ENCODE measurements around the gene OR4D9. TPM values are rescaled to one million over a fixed set of nuclear protein-coding genes. Genes with fewer than 3 reads are reported as not detected.

OR4D9 gene
- total and polyA plus RNA-seq, 10 of the 15 experiments (the other 5 are each of a cell fraction or from before 2014, with no cell fraction given) = not detected

GRCh38 chr11:59552844-59553243, 41.5 kb downstream of the OR4D9 start (continued):
- TF ChIP-seq SKIL (IDR thresholded peaks at IDR 0.05; ENCODE audit: low read depth, poor library complexity, severe bottlenecking) = no peak
- TF ChIP-seq USF2 (IDR thresholded peaks at IDR 0.05; ENCODE audit: borderline replicate concordance, low read depth, low read length) = no peak
- TF ChIP-seq TBL1XR1 (IDR thresholded peaks at IDR 0.05; ENCODE audit: low read depth, low read length) = no peak
- TF ChIP-seq NFXL1 (IDR thresholded peaks at IDR 0.05; ENCODE audit: borderline replicate concordance) = no peak

- ChIA-PET SMC1A (ENCODE audit: uncharacterized antibody, unreplicated experiment) (interaction anchor here (1.0 kb wide), 2 partner anchors 13 to 16 kb away, joined by 3 read pairs; no protein-coding TSS in a partner anchor), RAD21 (ENCODE audit: unreplicated experiment) (no interaction called here), CTCF (no interaction called here), POLR2A (no interaction called here)
- TF ChIP-seq MTA3 (IDR thresholded peaks at IDR 0.05; ENCODE audit: borderline replicate concordance, low read length) (no peak), TAF1 (IDR thresholded peaks at IDR 0.05; ENCODE audit: borderline replicate concordance, low read depth, low read length) (no peak), BCL11A (IDR thresholded peaks at IDR 0.05; ENCODE audit: low read depth, low read length) (no peak), MYB (IDR thresholded peaks at IDR 0.05; ENCODE audit: borderline replicate concordance, low read depth, low read length) (no peak), SMAD5 (IDR thresholded peaks at IDR 0.05; ENCODE audit: low read depth) (no peak), ASH2L (IDR thresholded peaks at IDR 0.05; ENCODE audit: borderline replicate concordance, low read depth) (no peak), PRDM15 (CRISPR knock-in tag; IDR thresholded peaks at IDR 0.05) (no peak), HCFC1 (IDR thresholded peaks at IDR 0.05; ENCODE audit: low read length) (no peak), JUND (IDR thresholded peaks at IDR 0.05; ENCODE audit: low read depth, low read length) (no peak), RAD21 (IDR thresholded peaks at IDR 0.05; ENCODE audit: insufficient read depth, low read depth, low read length) (no peak)
- DNase-seq (ENCODE audit: low read depth, low spot score) = no peak
- no TSS peak for BruUV-seq (replicated peaks)
- no peak for ATAC-seq
- Histone ChIP-seq H3K79me2 (ENCODE audit: control insufficient read depth, insufficient read depth, low read length) (no peaks in the 10 kb centered on the region), H3K4me3 (no peak overlapping the region), H3K27ac (ENCODE audit: control insufficient read depth, insufficient read depth) (no peak overlapping the region), H3K9me3 (replicated peaks; ENCODE audit: control insufficient read depth, insufficient read depth, low read length) (no peaks in the 10 kb centered on the region), H3K4me2 (ENCODE audit: control insufficient read depth, insufficient read depth) (no peak overlapping the region), H2AFZ (ENCODE audit: control insufficient read depth, low read depth, low read length) (no peak overlapping the region), H3K36me3 (ENCODE audit: control insufficient read depth in 2 of 2, insufficient read depth in 2 of 2, low read length in 1 of 2) (no peaks in the 10 kb centered on the region), H3K4me1 (ENCODE audit: control insufficient read depth, insufficient read depth, low read length) (no peaks in the 10 kb centered on the region), H3K9ac (ENCODE audit: control insufficient read depth, insufficient read depth, low read length) (no peak overlapping the region), H4K20me1 (ENCODE audit: control insufficient read depth, insufficient read depth) (no peaks in the 10 kb centered on the region), H3K27me3 (replicated peaks in 1 of 2; ENCODE audit: control insufficient read depth in 2 of 2, insufficient read depth in 2 of 2, low read length in 1 of 2) (no peaks in the 10 kb centered on the region)
- in situ Hi-C loops (cut with MboI) = loop anchor here (5.0 to 10.0 kb wide), 5 partner anchors 114 to 979 kb away; partner anchors contain the start of genes DTX4, LPXN, MPEG1 and MS4A6A
- intact Hi-C loops (cut with micrococcal nuclease; ENCODE audit: unreplicated experiment) = loop anchor here (5.0 to 10.0 kb wide), 3 partner anchors 64 to 979 kb away; partner anchors contain the start of genes LPXN, OSBP and ZFP91
- no peak for FAIRE-seq
- 92% methylated on average over 21 of the region's 21 CpGs for WGBS (ENCODE audit: insufficient coverage, insufficient replicate concordance, low lambda C conversion rate, missing lambda C conversion rate)
Measured at GRCh38 chr11:59553323-59553722, 42.0 kb downstream of the OR4D9 start.

All from GM12878 (cell line).